ENCODE measurements around the gene PIP5K1C. TPM values are rescaled to one million over a fixed set of nuclear protein-coding genes. Genes with fewer than 3 reads are reported as not detected.

Gene PIP5K1C
- total and polyA plus RNA-seq, 8 donors = 8.6 to 164 (median 25.6) TPM

- peaks cover 0 to 31% (median 4%) of the 10 kb centered on the region in 3 donors for H3K27me3 ChIP-seq
- WGBS, 5 donors = 22 to 56% (median 48%) methylated on average over 5 of the region's 5 CpGs
- intact Hi-C loops (cut with DNase I; ENCODE audit: low total_unique reads) = no loop called here
- TF ChIP-seq CTCF (IDR thresholded peaks at IDR 0.05) (no peak), EP300 (IDR thresholded peaks at IDR 0.05) (no peak), POLR2AphosphoS5 (IDR thresholded peaks at IDR 0.05) (no peak), POLR2A (IDR thresholded peaks at IDR 0.05) (no peak)
- H3K36me3 ChIP-seq = peaks cover 0 to 9% (median 7%) of the 10 kb centered on the region in 4 donors
- H3K4me3 ChIP-seq = peak overlapping the region; percentile 48 to 58 (median 54)
- H3K27ac ChIP-seq = peak overlapping the region in 3 of 5 donors; percentile 25 to 85 (median 76)
- H3K4me1 ChIP-seq = peaks cover 13 to 61% (median 51%) of the 10 kb centered on the region in 4 donors
- no peaks in the 10 kb centered on the region for H3K9me3 ChIP-seq
- DNase-seq = no peak
These were observed 94.5 kb downstream of the PIP5K1C start for GRCh38 chr19:3605770-3606169.

- intact Hi-C loops (cut with DNase I; ENCODE audit: low total_unique reads) = no loop called here
- no peak for TF ChIP-seq CTCF (IDR thresholded peaks at IDR 0.05)
- TF ChIP-seq POLR2AphosphoS5 (IDR thresholded peaks at IDR 0.05) = no peak
- no peak for TF ChIP-seq POLR2A (IDR thresholded peaks at IDR 0.05)
- no peak for TF ChIP-seq EP300 (IDR thresholded peaks at IDR 0.05)
These were observed 94.9 kb downstream of the PIP5K1C start for GRCh38 chr19:3605361-3605760.

GRCh38 chr19:3604987-3605343 is 95.3 kb downstream of the PIP5K1C start:
- H3K9me3 ChIP-seq = no peaks in the 10 kb centered on the region
- WGBS, 5 donors = 50 to 61% (median 58%) methylated on average over 4 to 11 of the region's 11 CpGs
- no peak for DNase-seq
- TF ChIP-seq POLR2AphosphoS5 (IDR thresholded peaks at IDR 0.05) (no peak), CTCF (IDR thresholded peaks at IDR 0.05) (no peak), POLR2A (IDR thresholded peaks at IDR 0.05) (no peak), EP300 (IDR thresholded peaks at IDR 0.05) (no peak)
- peaks cover 13 to 61% (median 51%) of the 10 kb centered on the region in 4 donors for H3K4me1 ChIP-seq
- peak overlapping the region in 4 of 5 donors; percentile 44 to 70 (median 56) for H3K27ac ChIP-seq
- peaks cover 0 to 6% (median 3%) of the 10 kb centered on the region in 4 donors for H3K36me3 ChIP-seq
- intact Hi-C loops (cut with DNase I; ENCODE audit: low total_unique reads) = no loop called here
- H3K27me3 ChIP-seq = peaks cover 0 to 31% (median 4%) of the 10 kb centered on the region in 3 donors
- peak overlapping the region in 2 of 4 donors; percentile 7 to 58 for H3K4me3 ChIP-seq

More at GRCh38 chr19:3605361-3605760, 94.9 kb downstream of the PIP5K1C start:
- DNase-seq = no peak
- Histone ChIP-seq H3K27ac (peak overlapping the region in 3 of 5 donors; percentile 53 to 70 (median 60)), H3K4me3 (peak overlapping the region in 2 of 4 donors; percentile 48 to 58), H3K4me1 (peaks cover 13 to 61% (median 51%) of the 10 kb centered on the region in 4 donors), H3K9me3 (no peaks in the 10 kb centered on the region), H3K27me3 (peaks cover 0 to 31% (median 4%) of the 10 kb centered on the region in 3 donors), H3K36me3 (peaks cover 0 to 6% (median 4%) of the 10 kb centered on the region in 4 donors)
- WGBS, 5 donors = 62 to 81% (median 68%) methylated on average over 3 of the region's 3 CpGs

- DNase-seq = no peak
- TF ChIP-seq POLR2AphosphoS5 (IDR thresholded peaks at IDR 0.05) (no peak), EP300 (IDR thresholded peaks at IDR 0.05) (no peak), CTCF (IDR thresholded peaks at IDR 0.05) (no peak), POLR2A (IDR thresholded peaks at IDR 0.05) (no peak)
- Histone ChIP-seq H3K9me3 (no peaks in the 10 kb centered on the region), H3K36me3 (peaks cover 0 to 11% (median 5%) of the 10 kb centered on the region in 4 donors), H3K4me3 (peak overlapping the region in 2 of 4 donors; percentile 7 to 58), H3K27me3 (peaks cover 0 to 31% (median 4%) of the 10 kb centered on the region in 3 donors), H3K4me1 (peaks cover 13 to 61% (median 51%) of the 10 kb centered on the region in 4 donors), H3K27ac (peak overlapping the region in 4 of 5 donors; percentile 44 to 70 (median 56))
- intact Hi-C loops (cut with DNase I; ENCODE audit: low total_unique reads) = no loop called here
- 67 to 78% (median 75%) methylated on average over 21 to 27 of the region's 27 CpGs for WGBS, 5 donors
These were observed 95.9 kb downstream of the PIP5K1C start for GRCh38 chr19:3604227-3604986.
